ENCODE data around the gene DIRAS2.

DNA sequence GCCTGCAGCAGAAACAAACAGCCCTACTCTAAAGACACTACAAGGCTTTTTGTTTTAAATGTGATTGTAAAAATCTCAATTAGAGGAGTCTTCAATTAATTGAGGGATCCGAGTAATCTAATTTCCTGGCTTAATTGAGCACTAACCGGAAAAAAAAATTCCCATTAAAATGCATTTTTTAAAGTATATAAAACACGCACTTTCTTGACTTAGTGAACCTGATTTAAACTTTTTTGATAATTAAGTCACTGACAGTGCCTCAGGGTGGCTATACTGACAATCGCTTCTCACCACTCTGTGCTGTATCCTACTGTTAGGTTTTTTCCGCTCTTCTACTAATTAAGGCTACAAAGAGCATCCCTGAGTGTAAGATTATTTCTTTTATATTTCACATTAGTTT is 44.4 kb downstream of the DIRAS2 start:
- TF ChIP-seq, protein P1, sequence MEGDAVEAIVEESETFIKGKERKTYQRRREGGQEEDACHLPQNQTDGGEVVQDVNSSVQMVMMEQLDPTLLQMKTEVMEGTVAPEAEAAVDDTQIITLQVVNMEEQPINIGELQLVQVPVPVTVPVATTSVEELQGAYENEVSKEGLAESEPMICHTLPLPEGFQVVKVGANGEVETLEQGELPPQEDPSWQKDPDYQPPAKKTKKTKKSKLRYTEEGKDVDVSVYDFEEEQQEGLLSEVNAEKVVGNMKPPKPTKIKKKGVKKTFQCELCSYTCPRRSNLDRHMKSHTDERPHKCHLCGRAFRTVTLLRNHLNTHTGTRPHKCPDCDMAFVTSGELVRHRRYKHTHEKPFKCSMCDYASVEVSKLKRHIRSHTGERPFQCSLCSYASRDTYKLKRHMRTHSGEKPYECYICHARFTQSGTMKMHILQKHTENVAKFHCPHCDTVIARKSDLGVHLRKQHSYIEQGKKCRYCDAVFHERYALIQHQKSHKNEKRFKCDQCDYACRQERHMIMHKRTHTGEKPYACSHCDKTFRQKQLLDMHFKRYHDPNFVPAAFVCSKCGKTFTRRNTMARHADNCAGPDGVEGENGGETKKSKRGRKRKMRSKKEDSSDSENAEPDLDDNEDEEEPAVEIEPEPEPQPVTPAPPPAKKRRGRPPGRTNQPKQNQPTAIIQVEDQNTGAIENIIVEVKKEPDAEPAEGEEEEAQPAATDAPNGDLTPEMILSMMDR (IDR thresholded peaks at IDR 0.05) = no peak
- TF ChIP-seq POLR2A (IDR thresholded peaks at IDR 0.05) = no peak
